GM12878 (cell line): ENCODE data around the gene THRB. TPM values are rescaled to one million over a fixed set of nuclear protein-coding genes. Genes with fewer than 3 reads are reported as not detected.

Experiments
- ATAC-seq: fragments of 200-7000 bp; cut with Tn5 transposase; 3 replicates; pipeline ENCODE4 v1.9.1; 2020; ENCODE audit warnings: mild to moderate bottlenecking, moderate library complexity
- BruUV-seq: library from RNA; stranded (reverse); fragments of 400-500 nt; replicated peaks from 2 replicates; lab custom pipeline; 2021; lab: Mats Ljungman, UMichigan
- CTCF ChIA-PET: fragments of 300-600 bp; sonication (Branson Sonifier 250); formaldehyde crosslinking; extraction: SDS; loops from one replicate; lab custom pipeline; 2021; ENCODE audit warnings: inconsistent platforms; lab: Yijun Ruan, JAX
- POLR2A ChIA-PET: fragments of 350-600 bp; formaldehyde crosslinking; extraction: SDS; loops from one replicate; lab custom pipeline; 2021; ENCODE audit warnings: inconsistent platforms; lab: Charles Lee
- RAD21 ChIA-PET: fragments of 300-600 bp; sonication (Branson Sonifier 250); formaldehyde crosslinking; loops from one replicate; lab custom pipeline; 2023; ENCODE audit warnings: antibody characterized with exemption; ENCODE audit not compliant: unreplicated experiment; lab: Charles Lee
- SMC1A ChIA-PET: fragments of 300-600 bp; sonication (Branson Sonifier 250); formaldehyde crosslinking; loops from one replicate; lab custom pipeline; 2023; ENCODE audit not compliant: unreplicated experiment, uncharacterized antibody; lab: Charles Lee
- DNase-seq: peaks from one replicate; pipeline ENCODE4 v3.0.0-alpha.2; 2011; ENCODE audit warnings: low read depth, low spot score
- FAIRE-seq: peaks from 3 replicates; lab custom pipeline; 2011; peaks lifted over from hg19 to GRCh38; lab: Jason Lieb, UNC
- H2AFZ ChIP-seq: 2 replicates; pipeline ENCODE4 v1.6.0; 2011; ENCODE audit warnings: low read depth, low read length, control low read depth; ENCODE audit not compliant: control insufficient read depth
- H3K27ac ChIP-seq: 2 replicates; pipeline ENCODE4 v1.5.1; 2011; ENCODE audit warnings: control low read depth; ENCODE audit not compliant: control insufficient read depth, insufficient read depth
- H3K27me3 ChIP-seq, 2 experiments: replicated peaks in 1 of 2; 2 replicates each; pipeline versions ENCODE4 v1.6.0 to v1.6.1; 2011; ENCODE audit warnings: low read length in 1 of 2; ENCODE audit not compliant: control insufficient read depth in 2 of 2, insufficient read depth in 2 of 2
- H3K36me3 ChIP-seq, 2 experiments: 2 replicates each; pipeline ENCODE4 v1.5.1; 2011; ENCODE audit warnings: low read length in 1 of 2; ENCODE audit not compliant: control insufficient read depth in 2 of 2, insufficient read depth in 2 of 2
- H3K4me1 ChIP-seq: 2 replicates; pipeline ENCODE4 v1.6.1; 2011; ENCODE audit warnings: mild to moderate bottlenecking, low read length, moderate library complexity, mixed read lengths; ENCODE audit not compliant: control insufficient read depth, insufficient read depth
- H3K4me2 ChIP-seq: 2 replicates; pipeline ENCODE4 v1.6.0; 2011; ENCODE audit warnings: control low read depth; ENCODE audit not compliant: control insufficient read depth, insufficient read depth
- H3K4me3 ChIP-seq: fragments of 200-600 bp; sonication (generic); 2 replicates; pipeline ENCODE4 v1.5.1; 2016
- H3K79me2 ChIP-seq: 2 replicates; pipeline ENCODE4 v1.6.0; 2011; ENCODE audit warnings: low read length; ENCODE audit not compliant: control insufficient read depth, insufficient read depth
- H3K9ac ChIP-seq: 2 replicates; pipeline ENCODE4 v1.8.0; 2011; ENCODE audit warnings: low read length, control low read depth, mixed read lengths; ENCODE audit not compliant: control insufficient read depth, insufficient read depth
- H3K9me3 ChIP-seq: replicated peaks from 3 replicates; pipeline ENCODE4 v1.5.1; 2011; ENCODE audit warnings: mild to moderate bottlenecking, low read length; ENCODE audit not compliant: control insufficient read depth, insufficient read depth
- H4K20me1 ChIP-seq: 2 replicates; pipeline ENCODE4 v1.6.0; 2011; ENCODE audit not compliant: control insufficient read depth, insufficient read depth
- DPF2 ChIP-seq: fragments of 450-650 bp; IDR thresholded peaks from 2 replicates; pipeline ENCODE4 v1.6.1; 2017; ENCODE audit warnings: mild to moderate bottlenecking
- ESRRA ChIP-seq: IDR thresholded peaks from 2 replicates; pipeline ENCODE4 v1.6.1; 2012; ENCODE audit warnings: mild to moderate bottlenecking, low read length, improper control_type of control experiment
- EZH2 ChIP-seq: IDR thresholded peaks from 2 replicates; pipeline ENCODE4 v1.6.1; 2012; ENCODE audit warnings: low read depth, mild to moderate bottlenecking, control low read depth, inconsistent platforms, low read length, borderline replicate concordance; ENCODE audit not compliant: control insufficient read depth
- FOS ChIP-seq: IDR thresholded peaks from 3 replicates; pipeline ENCODE4 v1.6.1; 2011; ENCODE audit warnings: borderline replicate concordance; ENCODE audit not compliant: insufficient read length; ENCODE audit errors: extremely low read depth
- HCFC1 ChIP-seq: fragments of 150-350 bp; IDR thresholded peaks from 2 replicates; pipeline ENCODE4 v1.6.1; 2014; ENCODE audit warnings: low read length
- KAT2A ChIP-seq: conservative IDR thresholded peaks from 2 replicates; pipeline ENCODE4 v1.6.1; 2011; ENCODE audit warnings: low read depth, low read length; ENCODE audit not compliant: control insufficient read depth
- MTA2 ChIP-seq: fragments of 450-650 bp; IDR thresholded peaks from 2 replicates; pipeline ENCODE4 v1.6.1; 2016; ENCODE audit warnings: low read depth, mild to moderate bottlenecking, moderate library complexity
- MXI1 ChIP-seq: fragments of 150-350 bp; IDR thresholded peaks from 2 replicates; pipeline ENCODE4 v1.6.1; 2011; ENCODE audit warnings: low read depth, mild to moderate bottlenecking, inconsistent platforms, low read length, improper control_type of control experiment
- NFIC ChIP-seq: IDR thresholded peaks from 2 replicates; pipeline ENCODE4 v1.6.1; 2012; ENCODE audit warnings: low read depth, mild to moderate bottlenecking, inconsistent platforms, low read length, moderate library complexity
- PAX5 ChIP-seq: IDR thresholded peaks from 2 replicates; pipeline ENCODE4 v1.6.1; 2011; ENCODE audit warnings: low read depth, low read length, borderline replicate concordance
- POLR2AphosphoS2 ChIP-seq: IDR thresholded peaks from 2 replicates; pipeline ENCODE4 v1.6.1; 2011; ENCODE audit warnings: low read depth, mild to moderate bottlenecking, low read length, improper control_type of control experiment, moderate library complexity
- SPI1 ChIP-seq: IDR thresholded peaks from 2 replicates; pipeline ENCODE4 v1.6.1; 2011; ENCODE audit warnings: low read depth, mild to moderate bottlenecking, low read length, moderate library complexity, borderline replicate concordance; ENCODE audit not compliant: insufficient read depth
- TAF1 ChIP-seq: IDR thresholded peaks from 2 replicates; pipeline ENCODE4 v1.6.1; 2011; ENCODE audit warnings: mild to moderate bottlenecking, low read depth, low read length, borderline replicate concordance
- TCF12 ChIP-seq: IDR thresholded peaks from 2 replicates; pipeline ENCODE4 v1.6.1; 2011; ENCODE audit warnings: low read depth, mild to moderate bottlenecking, low read length
- YY1 ChIP-seq: IDR thresholded peaks from 2 replicates; pipeline ENCODE4 v1.6.1; 2011; ENCODE audit warnings: low read depth, mild to moderate bottlenecking, low read length
- ZNF207 ChIP-seq: fragments of 450-650 bp; IDR thresholded peaks from 2 replicates; pipeline ENCODE4 v1.6.1; 2014; ENCODE audit warnings: antibody characterized with exemption, mild to moderate bottlenecking, borderline replicate concordance
- WGBS: methylation state at CpG from one replicate; pipeline ENCODE4 v1.1.6; 2016; ENCODE audit warnings: low lambda C conversion rate; ENCODE audit not compliant: insufficient replicate concordance, insufficient coverage; ENCODE audit errors: missing lambda C conversion rate; 5-methylcytosine and 5-hydroxymethylcytosine counted together
- in situ Hi-C: fragments of 300-500 bp; cut with MboI; formaldehyde crosslinking; loops from 9 replicates; pipeline ENCODE4 v1.14.3; 2018; ENCODE audit warnings: mixed read lengths
- intact Hi-C: fragments of 100-400 bp; cut with micrococcal nuclease; formaldehyde crosslinking; loops from one replicate; pipeline ENCODE4 v1.14.2; 2022; ENCODE audit not compliant: unreplicated experiment
- polyA plus RNA-seq, 11 experiments: library from polyadenylated mRNA; depleted of rRNA in 4 of 11; unstranded in 6 of 11; stranded (reverse) in 5 of 11; fragments of >200 nt; fragmentation: Nextera tagmentation in 4 of 11; fragmentation: Illumina TruSeq in 1 of 11; extraction: Ambion mirVana in 4 of 11; extraction: Trizol in 1 of 11; gene quantifications; 1 replicate in 1 of 11; 2 replicates in 10 of 11; pipeline versions ENCODE4 v1.2.1 to v1.2.3, GENCODE V29; 2011 to 2016; ENCODE audit warnings: inconsistent platforms in 2 of 11, missing spikeins in 2 of 11, low read depth in 1 of 11
- total RNA-seq, 4 experiments: library from RNA; depleted of rRNA in 3 of 4; stranded (reverse); fragments of >200 nt in 3 of 4; fragmentation: Illumina TruSeq in 1 of 4; extraction: Trizol in 1 of 4; gene quantifications; 2 replicates each; pipeline versions ENCODE4 v1.2.1 to v1.2.3, GENCODE V29; 2013 to 2021
- TF ChIP-seq, protein P1 (sequence below): fragments of 450-650 bp; IDR thresholded peaks from 2 replicates; pipeline ENCODE4 v1.6.1; 2017; ENCODE audit warnings: mild to moderate bottlenecking, low read depth, inconsistent platforms; ENCODE audit not compliant: poor library complexity, severe bottlenecking

THRB gene
- total and polyA plus RNA-seq, 10 of the 15 experiments (the other 5 are each of a cell fraction or from before 2014, with no cell fraction given): 0.05 TPM; not detected in 9

DNA sequence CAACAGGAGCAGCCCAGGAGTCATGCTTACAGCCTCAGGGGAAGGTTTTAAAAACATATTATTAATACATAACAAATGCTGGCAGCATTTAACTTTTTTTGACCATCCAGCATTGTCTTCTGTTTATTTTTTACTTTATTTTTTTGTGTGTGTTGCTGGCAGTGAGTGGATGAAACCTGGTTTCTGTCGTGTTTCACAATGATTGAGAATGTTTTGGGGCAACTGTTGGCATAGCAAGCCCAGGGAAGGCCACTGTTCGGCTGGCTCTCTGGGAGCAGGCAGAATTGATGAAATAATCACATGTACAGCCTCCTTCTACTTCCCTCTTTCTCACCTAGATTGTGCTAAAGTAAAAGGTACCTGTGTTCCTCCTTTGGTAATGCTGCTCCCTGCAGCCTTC, 359.4 kb downstream of the THRB start:
- H3K9me3 ChIP-seq: no peaks in the 10 kb centered on the region
- intact Hi-C loops: no loop called here
- in situ Hi-C loops: no loop called here
- H2AFZ ChIP-seq: no peak overlapping the region
- H3K9ac ChIP-seq: no peak overlapping the region
- no TSS peak for BruUV-seq
- H3K4me3 ChIP-seq: no peak overlapping the region
- ATAC-seq (no peak), FAIRE-seq (no peak), DNase-seq (no peak)
- ChIA-PET CTCF (no interaction called here), POLR2A (no interaction called here), RAD21 (no interaction called here), SMC1A (no interaction called here)
- H3K4me2 ChIP-seq: no peak overlapping the region
- H3K36me3 ChIP-seq: no peaks in the 10 kb centered on the region
- TF ChIP-seq SPI1 (no peak), MTA2 (no peak), EZH2 (no peak), HCFC1 (no peak), ESRRA (no peak), TAF1 (no peak), NFIC (no peak), PAX5 (no peak), TCF12 (no peak), POLR2AphosphoS2 (no peak), DPF2 (no peak), MXI1 (no peak), ZNF207 (no peak), KAT2A (no peak), FOS (no peak), YY1 (no peak)
- TF ChIP-seq, protein P1, sequence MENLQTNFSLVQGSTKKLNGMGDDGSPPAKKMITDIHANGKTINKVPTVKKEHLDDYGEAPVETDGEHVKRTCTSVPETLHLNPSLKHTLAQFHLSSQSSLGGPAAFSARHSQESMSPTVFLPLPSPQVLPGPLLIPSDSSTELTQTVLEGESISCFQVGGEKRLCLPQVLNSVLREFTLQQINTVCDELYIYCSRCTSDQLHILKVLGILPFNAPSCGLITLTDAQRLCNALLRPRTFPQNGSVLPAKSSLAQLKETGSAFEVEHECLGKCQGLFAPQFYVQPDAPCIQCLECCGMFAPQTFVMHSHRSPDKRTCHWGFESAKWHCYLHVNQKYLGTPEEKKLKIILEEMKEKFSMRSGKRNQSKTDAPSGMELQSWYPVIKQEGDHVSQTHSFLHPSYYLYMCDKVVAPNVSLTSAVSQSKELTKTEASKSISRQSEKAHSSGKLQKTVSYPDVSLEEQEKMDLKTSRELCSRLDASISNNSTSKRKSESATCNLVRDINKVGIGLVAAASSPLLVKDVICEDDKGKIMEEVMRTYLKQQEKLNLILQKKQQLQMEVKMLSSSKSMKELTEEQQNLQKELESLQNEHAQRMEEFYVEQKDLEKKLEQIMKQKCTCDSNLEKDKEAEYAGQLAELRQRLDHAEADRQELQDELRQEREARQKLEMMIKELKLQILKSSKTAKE: no peak
- H3K27ac ChIP-seq: no peak overlapping the region
- no peaks in the 10 kb centered on the region for H4K20me1 ChIP-seq
- WGBS: 0% methylated on average over 2 of the region's 2 CpGs
- H3K27me3 ChIP-seq: no peaks in the 10 kb centered on the region
- H3K79me2 ChIP-seq: no peaks in the 10 kb centered on the region
- no peaks in the 10 kb centered on the region for H3K4me1 ChIP-seq
